Retinal pigment epithelial cell (primary cell): ENCODE results near the gene CLEC16A.

ENCODE experiments used
- DNase-seq: peaks from one replicate; pipeline ENCODE4 v3.0.0-alpha.2; 2010; ENCODE audit warnings: low read depth
- H3K4me3 ChIP-seq: 2 replicates; pipeline ENCODE4 v1.5.1; 2011; ENCODE audit warnings: mild to moderate bottlenecking, low read length, control low read depth, moderate library complexity
- TF ChIP-seq, protein P1 (sequence below): conservative IDR thresholded peaks from 2 replicates; pipeline ENCODE4 v1.5.1; 2011; ENCODE audit warnings: low read depth, low read length, control low read depth, inconsistent platforms

Gene CLEC16A

DNA sequence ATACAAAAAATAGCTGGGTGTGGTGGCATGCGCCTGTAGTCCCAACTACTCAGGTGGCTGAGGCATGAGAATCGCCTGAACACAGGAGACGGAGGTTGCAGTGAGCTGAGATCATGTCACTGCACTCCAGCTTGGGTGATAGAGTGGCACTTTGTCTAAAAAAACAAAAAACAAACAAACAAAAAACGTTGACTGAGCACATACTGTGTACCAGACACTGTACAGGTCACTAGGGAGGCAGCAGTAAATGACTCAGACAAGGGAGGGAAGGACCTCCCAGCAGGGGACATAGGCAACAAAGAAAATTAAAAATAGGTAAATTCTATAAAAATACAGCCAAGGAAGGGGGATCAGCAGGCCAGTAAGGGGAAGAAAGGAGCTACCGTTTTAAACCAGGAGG, 247.3 kb downstream of the CLEC16A start:
- TF ChIP-seq, protein P1, sequence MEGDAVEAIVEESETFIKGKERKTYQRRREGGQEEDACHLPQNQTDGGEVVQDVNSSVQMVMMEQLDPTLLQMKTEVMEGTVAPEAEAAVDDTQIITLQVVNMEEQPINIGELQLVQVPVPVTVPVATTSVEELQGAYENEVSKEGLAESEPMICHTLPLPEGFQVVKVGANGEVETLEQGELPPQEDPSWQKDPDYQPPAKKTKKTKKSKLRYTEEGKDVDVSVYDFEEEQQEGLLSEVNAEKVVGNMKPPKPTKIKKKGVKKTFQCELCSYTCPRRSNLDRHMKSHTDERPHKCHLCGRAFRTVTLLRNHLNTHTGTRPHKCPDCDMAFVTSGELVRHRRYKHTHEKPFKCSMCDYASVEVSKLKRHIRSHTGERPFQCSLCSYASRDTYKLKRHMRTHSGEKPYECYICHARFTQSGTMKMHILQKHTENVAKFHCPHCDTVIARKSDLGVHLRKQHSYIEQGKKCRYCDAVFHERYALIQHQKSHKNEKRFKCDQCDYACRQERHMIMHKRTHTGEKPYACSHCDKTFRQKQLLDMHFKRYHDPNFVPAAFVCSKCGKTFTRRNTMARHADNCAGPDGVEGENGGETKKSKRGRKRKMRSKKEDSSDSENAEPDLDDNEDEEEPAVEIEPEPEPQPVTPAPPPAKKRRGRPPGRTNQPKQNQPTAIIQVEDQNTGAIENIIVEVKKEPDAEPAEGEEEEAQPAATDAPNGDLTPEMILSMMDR: no peak
- no peak for DNase-seq
- H3K4me3 ChIP-seq: no peak overlapping the region

DNA sequence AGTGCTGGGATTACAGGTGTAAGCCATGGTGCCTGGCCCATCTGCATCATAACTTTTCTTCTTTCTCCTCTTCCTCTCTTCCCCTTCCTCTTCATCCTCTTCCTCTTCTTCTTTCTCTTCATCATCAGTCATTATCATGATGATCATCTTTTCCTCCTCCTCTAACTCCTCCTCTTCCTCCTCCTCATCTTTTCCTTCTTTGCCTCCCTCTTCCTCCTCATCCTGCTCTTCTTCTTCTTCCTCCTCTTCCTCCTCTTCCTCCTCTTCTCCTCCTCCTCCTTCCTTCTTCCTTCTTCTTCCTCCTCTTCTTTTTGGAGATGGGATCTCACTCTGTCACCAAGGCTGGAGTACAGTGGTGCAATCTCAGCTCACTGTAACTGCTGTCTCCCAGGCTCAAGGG, 249.1 kb downstream of the CLEC16A start:
- no peak overlapping the region for H3K4me3 ChIP-seq
- DNase-seq: no peak
- TF ChIP-seq, protein P1: no peak

DNA sequence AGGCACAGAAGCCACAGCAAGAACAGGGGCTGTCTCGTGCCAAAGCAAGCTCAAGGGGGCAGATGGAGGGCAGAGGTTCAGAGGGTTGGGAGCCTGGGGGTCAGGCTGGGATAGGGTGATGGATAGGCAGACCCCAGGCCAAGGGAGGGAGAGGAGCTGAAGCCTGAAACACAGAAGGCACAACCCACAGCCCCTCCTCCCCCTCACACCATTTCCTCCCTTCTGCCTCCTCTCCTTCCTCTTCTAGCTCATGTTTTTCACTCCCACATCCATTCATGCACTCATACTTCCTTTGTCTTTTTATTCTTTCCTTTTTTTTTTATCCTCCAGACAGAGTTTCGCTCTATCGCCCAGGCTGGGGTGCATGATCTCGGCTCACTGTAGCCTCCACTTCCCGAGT, 250.5 kb downstream of the CLEC16A start:
- DNase-seq: no peak
- no peak overlapping the region for H3K4me3 ChIP-seq
- TF ChIP-seq, protein P1: no peak

DNA sequence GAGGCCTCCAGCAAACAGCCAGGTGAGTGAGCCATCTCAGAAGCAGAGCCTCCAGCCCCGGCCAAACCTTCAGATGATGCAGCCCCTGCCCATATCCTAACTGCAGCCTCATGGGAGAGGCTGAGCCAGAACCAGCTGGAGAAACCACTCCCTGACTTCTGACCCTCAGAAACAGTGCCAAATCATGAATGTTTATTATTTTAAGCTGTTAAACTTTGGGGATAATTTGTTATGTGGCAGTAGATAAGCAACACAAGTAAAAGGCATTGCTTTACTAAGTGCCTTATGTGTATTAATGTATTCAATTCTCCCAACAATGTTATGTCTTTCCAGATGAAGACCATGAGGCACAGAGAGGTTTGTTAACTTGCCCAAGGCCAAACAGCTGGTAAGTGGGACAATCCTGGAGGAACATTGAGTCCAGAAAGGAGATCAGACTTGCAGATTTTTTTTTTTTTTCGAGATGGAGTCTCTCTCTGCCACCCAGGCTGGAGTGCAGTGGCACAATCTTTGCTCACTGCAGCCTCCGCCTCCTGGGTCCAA, 252.0 kb downstream of the CLEC16A start:
- TF ChIP-seq, protein P1: no peak
- H3K4me3 ChIP-seq: no peak overlapping the region
- no peak for DNase-seq

DNA sequence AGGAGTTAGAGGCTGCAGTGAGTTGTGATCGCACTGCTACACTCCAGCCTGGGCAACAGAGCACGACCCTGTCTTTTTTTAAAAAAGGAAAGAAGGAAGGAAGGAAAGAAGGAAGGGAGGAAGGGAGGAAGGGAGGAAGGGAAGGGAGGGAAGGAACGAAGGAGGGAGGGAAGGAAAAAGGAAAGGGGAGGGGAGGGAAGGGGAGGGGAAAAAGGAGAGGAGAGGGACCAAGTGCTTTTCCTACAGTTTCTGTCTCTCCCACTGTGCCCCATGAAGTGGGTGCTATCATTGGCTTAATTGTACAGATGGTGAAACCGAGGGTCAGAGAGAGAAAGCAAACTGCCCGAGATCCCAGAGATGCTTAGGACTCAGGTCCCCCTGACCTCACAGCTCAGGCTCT, 254.0 kb downstream of the CLEC16A start:
- no peak overlapping the region for H3K4me3 ChIP-seq
- DNase-seq: no peak
- TF ChIP-seq, protein P1: no peak

DNA sequence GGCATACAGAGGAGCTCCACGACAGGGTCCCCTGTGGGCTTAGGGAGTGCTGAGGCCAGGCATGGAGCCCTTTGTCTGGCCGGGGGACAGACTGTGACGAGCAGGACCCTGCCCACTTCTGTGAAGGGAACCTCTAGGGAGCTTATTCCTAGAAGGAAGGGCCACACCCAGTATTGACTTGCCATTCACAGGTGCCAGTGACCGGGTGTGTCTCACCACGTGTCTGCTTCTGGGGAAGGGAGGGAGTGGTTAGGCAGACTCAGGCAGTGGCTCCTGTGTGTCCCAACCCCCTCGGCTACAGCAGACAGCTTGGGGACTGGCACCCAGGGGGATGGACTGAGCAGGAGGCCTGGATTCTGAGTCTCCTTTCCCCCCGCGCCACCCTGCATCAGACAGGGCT, 254.5 kb downstream of the CLEC16A start:
- DNase-seq: no peak
- TF ChIP-seq, protein P1: no peak
- H3K4me3 ChIP-seq: no peak overlapping the region

DNA sequence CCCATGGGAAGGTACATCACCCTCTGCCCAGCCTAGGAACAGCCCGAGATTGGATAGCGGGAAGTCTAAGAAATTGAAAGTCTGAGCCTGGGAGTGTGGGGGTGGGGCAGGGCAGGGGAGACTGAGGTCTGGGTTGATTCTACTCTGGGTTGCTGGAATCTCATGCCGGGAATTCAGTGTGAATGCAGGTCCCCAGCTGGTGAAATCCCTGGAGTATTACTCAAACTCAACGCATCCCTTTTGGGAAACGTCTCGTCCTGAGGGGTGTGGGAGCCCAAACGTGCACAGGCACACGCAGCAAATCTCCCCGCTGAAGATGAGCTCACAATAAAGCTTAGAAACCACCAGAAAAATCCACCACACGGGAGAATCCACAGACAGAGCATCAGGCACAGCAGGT, 256.2 kb downstream of the CLEC16A start:
- TF ChIP-seq, protein P1: no peak
- no peak for DNase-seq
- H3K4me3 ChIP-seq: no peak overlapping the region
